ENCODE results near the gene PCED1A.

- TF ChIP-seq CTCF (IDR thresholded peaks at IDR 0.05 in 4 of 5, conservative IDR thresholded peaks at IDR 0.05 in 1 of 5) (no peak), POLR2A (IDR thresholded peaks at IDR 0.05) (no peak)
These were observed 35.4 kb downstream of the PCED1A start for GRCh38 chr20:2804852-2805688.
